G401 (cell line): ENCODE results near the gene POLDIP3. TPM values are rescaled to one million over a fixed set of nuclear protein-coding genes. Genes with fewer than 3 reads are reported as not detected.
"Not testable (repeated sequence)": the region's sequence is repeated elsewhere in the genome, so short reads cannot be mapped to it uniquely, and the experiment has no call there.

Experiments used
- DNase-seq: peaks from one replicate; pipeline ENCODE4 v3.0.0-alpha.2; 2015; ENCODE audit warnings: low spot score
- in situ Hi-C: cut with HindIII; loops from 2 replicates; pipeline ENCODE4 v1.10.0; 2016; ENCODE audit warnings: low sequenced_read_pairs, mixed read lengths
- total RNA-seq: library from RNA; depleted of rRNA; stranded (reverse); fragments of >200 nt; shearing (Covaris generic); gene quantifications from 2 replicates; pipeline ENCODE4 v1.2.3, GENCODE V29; 2014

Gene POLDIP3
- total RNA-seq, 1 experiment from 2014 or later, result 14.7 TPM

DNA sequence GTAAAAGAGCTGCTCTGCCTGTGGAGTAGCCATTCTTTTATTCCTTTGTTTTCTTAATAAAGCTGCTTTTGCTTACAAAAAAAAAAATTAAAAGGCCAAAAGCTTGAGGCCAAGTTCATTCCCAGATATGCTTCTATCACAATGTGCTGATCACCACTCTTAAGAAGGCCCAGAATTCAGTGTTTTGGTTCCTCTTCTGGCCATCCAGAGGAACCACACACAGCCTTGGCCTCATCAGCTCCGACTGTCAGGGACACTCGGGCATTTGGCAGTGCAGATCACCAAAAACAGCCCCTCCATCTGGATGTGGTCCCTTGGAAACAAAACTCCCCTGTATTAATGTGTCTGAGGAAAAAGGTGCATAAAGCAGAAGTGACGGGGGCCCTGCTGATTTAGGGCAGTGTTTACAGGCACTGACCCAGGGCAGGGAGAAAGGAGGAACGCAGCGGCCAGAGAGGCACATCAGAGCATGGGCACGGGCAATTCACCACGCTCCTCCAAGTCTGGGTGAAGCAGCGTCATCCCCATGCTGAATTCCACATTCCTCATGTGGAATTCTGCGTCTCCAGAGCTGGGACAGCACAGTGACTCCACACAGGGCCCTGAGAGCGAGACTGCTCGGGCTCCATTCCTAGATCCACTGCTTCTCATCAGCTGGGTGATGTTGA is 17.7 kb downstream of the POLDIP3 start:
- DNase-seq, result no peak
- in situ Hi-C loops, result no loop called here

DNA sequence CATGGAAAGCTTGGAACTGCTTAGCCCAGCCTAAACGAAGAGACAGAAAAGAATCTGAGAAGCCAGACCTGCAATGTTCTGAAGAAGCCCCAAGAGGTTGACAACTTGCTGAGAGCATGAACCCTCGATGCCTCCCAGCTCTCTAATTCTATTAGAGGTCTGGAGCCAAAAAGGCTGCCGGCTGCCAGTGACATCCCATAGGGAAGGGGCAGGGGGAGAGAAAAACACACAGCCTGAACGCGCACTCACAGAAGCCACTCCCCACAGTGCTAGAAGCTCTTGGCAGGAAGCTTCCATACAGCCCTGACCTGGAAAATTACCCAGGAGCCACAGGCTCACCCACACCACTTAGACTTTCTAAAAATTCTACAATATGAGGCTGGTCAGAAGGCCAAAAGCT is 18.3 kb downstream of the POLDIP3 start:
- DNase-seq, result peak; percentile 57
- in situ Hi-C loops, result no loop called here

DNA sequence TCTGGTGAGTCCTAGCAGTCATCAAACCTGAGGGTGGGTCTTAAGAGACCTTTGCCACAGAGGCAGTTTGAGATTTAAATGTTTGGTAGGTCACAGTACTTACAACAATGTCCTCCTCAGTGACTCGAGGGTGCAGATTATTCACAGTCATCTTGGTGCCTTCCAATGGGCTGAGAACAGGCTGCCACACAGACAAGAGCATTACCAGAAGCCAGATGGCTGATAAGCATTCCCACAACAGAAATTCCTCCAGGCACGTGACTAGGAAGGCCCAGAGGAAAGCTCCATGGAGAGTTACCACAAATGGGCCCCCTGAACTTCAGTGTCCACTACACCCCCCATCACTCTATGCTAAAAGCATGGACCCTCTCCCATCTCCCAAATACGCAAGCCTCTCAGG is 19.2 kb downstream of the POLDIP3 start:
- in situ Hi-C loops, result no loop called here
- no peak for DNase-seq

DNA sequence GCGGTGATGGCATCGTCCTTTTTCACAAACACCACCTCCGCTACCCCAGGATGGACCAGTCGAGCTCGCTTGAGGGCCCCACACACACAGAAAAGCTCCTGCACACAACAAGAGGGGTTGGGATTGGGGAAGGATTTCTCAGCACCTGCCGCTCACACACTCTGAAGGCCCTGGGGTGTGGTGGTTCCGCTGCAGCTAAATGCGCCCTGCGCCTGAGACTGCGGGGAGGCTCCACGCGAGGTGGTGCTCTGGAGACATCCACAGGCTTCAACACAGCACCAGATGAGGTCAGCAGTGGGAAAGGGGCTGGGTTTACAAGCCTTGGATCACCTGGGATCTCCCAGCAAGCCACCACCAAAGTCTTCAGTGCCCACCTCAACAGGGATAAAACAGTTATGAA is 22.7 kb downstream of the POLDIP3 start:
- no peak for DNase-seq
- in situ Hi-C loops, result no loop called here

DNA sequence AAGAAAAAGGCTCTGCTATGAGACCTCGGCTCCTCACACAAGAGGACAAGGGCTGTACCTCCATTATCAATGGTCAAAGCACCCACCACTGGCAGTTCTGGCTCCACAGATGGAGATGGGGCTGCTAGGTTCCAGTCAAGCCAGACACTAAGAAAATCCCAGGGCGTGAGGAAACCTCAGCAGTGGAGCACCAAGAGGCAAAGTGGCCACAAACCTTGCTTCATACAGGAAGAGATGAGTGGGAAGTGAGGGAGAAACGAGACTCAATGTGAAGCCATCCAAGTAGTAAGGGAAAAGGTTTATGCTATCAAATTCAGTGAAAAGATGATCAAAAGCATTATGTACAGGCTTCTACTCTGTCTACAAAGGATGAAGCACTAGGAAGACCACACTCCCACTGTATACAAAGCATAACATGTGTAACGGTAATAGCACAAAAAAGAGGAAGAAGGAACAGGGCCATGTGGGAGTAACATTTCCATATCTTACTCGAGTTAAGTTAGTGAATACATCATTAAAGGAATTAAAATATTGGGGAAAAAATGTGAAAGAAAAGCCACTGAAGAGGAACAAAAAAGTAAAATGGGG is 27.0 kb downstream of the POLDIP3 start:
- in situ Hi-C loops, result no loop called here
- no peak for DNase-seq

DNA sequence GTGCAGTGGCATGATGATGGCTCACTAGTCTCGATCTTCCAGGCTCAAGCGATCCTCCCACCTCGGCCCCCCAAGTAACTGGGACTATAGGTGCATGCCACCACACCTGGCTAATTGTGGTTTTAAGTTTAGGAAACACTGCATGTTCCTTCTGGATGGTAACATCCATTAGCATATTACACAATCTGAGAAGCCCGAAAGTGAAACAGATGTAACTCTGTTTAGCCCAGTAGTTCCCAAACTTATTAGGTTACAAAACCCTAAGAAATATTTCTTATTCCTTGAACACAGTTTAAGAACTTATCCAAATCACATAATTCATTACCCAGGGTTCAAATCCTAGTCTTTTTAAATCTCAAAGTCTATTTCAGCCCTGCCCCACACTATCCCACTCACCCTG is 28.3 kb downstream of the POLDIP3 start:
- no peak for DNase-seq
- in situ Hi-C loops, result no loop called here

DNA sequence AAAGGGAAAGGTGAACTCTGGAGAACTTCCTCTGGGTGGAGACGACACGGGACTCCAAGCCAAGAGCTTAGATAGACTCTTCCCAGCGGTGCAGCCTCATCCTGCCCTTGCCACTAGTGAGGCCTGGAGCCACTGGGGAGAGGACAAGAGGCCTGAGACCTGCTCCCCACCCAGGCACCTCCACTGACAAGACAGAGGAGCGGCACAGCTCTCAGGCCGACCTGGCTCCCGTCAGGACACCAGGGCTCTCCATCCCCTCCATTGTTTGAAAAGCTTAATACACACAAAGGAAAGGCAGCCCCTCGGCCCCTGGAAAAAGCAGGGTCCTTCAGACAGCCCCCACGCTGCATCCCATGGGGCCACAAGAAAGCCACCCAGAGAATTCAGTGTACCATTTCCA is 29.6 kb downstream of the POLDIP3 start:
- DNase-seq, result no peak
- in situ Hi-C loops, result no loop called here

DNA sequence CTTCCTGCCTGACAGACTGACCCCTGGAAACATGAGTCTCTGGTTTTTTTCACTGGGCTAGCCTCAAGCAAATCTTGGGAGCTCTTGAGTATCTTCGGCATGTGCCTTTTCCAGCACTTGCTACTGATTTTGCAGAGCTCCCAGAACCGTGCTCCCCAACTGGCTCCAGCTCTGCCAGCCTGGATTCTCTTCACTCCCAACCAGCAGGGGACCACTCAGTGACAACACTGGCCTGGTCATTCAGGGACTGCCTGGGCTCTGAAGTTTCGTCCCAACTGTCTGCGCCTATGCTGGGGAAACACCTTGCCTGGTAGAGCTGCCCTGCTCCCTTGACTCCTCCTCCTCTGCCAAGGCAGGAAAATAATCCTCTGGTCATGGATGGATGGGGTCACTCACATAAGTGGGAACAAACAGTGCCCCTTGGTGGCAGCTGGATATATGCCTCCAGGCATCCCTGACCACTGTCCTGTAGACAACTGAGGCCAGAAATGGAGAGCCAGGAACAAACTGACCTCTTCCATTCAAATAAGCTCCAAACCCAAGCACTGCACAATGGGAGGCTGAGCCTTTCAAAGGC is 30.2 kb downstream of the POLDIP3 start:
- in situ Hi-C loops, result no loop called here
- DNase-seq, result no peak

DNA sequence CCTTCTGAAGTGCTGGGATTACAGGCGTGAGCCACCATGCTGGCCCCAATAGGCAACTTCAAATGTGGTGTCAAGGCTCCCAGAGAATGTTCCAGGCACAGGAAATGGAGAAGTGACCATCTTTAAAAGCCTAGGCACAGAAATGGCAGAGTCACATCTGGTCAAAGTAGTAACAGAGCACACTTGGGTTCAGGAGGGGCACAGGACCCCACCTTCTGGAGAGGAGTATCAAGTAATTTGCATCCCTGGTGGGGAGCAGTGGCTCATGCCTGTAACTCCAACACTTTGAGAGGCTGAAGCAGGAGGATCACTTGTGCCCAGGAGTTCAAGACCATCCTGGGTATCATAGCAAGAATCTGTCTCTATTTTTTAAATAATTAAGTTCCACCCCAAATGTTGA is 31.7 kb downstream of the POLDIP3 start:
- in situ Hi-C loops, result no loop called here
- DNase-seq, result no peak

DNA sequence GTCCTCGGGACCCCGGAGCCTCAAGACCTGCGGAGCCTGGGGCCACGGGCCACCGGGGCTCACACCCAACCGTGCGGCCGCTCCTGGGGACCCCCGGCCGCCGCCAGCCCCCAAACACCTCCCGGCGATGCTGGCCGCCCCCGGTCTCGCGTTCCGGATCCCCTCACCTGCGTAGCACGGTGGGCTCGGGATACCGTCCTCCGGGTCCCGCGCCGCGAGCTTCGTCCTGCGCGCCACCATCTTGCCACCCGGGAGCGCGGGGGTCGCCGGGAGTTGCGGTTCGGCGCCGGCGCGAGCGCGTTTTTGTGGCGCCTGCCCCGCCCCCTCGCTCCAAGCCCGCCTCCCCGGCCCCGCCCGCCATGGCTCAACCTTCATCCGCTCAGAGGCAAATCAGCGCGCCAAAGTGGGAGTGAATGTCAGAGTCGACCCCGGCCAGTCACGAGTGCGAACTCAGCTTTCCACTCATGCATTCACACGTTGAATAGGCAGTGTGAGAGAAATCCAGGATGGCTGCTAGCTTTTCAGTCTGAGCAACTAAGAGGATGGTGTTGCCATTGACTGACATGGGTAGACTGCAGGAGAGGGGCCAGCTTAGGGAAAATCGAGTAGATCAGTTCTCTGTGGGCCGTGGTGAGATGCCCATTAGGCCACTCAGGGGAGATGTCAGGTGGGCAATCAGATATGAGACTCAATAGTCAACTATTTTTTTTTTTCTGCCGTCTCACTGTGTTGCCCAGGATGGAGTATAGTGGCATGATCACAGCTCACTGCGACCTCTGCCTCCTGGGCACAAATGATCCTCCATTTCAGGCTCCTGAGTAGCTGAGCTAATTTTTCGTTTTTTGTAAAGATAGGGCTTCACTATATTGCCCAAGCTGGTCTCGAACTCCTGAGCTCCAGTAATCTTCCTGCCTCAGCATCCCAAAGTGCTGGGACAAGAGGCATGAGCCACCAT is 32.6 kb downstream of the POLDIP3 start:
- DNase-seq, result peak; percentile 70
- in situ Hi-C loops, result no loop called here

DNA sequence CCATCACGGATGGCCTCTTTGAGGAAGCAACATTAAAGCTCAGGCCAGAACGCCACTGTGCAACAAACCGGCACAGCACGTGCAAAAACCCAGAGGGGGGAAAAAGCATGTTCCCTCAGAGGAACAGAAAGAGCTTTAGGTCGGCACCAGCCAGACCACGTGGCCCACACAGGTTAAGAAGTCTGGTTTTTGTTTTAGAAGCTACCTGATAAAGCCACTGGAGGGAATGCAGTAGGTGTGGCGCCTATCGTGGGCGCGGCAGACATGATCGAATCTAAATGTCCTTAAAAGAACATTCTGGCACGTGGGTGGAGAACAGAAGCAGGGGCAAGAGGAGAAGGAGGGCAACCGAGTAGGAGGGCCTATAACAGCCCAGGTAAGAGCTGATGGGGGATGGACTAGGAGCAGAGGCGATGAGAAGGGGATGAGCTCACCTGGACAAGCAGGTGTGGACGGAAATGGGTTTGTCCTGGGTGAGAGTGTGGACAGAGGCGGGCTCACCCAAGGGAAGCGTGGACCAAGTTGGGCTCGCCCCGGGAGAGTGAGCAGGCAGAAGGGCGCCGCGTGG is 33.4 kb downstream of the POLDIP3 start:
- in situ Hi-C loops, DNase-seq: not testable (repeated sequence)

DNA sequence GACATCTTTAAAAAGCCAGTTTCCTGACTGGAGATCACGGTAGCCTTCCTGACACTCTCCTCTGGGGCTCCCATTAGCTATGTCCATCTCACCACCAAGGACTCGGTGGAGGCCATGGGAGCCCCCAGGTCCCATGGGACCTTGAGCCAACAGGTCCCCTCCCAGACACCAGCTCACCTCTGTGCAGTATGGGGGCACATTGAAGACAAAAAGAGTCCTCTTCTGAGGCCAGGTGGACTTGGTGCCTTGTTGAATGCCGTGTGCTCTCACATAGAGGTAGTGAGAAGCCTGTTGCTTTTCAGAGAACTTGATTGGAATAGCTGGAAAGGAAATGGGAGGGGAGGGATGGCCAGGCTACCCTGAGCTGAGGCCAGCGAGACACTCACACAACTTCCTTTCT is 34.6 kb downstream of the POLDIP3 start:
- DNase-seq, in situ Hi-C loops: not testable (repeated sequence)

DNA sequence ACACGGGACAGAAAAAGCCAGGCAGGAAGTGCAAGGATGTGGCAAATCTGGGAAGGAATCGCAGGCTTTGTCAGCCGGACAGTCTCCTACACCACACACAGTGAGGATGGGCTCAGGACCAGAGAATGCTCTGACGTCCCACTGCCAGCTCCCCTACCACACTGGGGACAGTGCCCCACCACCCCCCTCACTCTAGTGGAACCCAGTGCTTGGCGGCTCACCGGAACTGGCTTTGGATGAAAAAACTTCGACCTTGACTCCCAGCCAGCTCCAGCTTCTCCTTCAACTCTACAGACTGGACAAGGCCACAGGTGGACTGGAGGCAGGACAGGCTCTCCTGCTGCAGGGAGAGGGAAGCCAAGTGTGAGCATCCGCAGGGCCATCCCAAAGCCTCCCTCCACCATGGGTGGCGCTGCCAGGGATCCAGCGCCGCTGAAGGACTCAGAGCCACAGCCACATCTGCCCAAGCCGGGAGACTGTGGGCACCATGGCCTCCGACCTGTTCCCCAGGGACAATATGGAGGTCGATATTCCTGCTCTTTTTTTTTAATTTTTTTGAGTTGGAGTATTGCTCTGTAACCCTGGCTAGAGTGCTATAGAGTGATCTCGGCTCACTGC is 37.0 kb downstream of the POLDIP3 start:
- in situ Hi-C loops, result no loop called here
- no peak for DNase-seq

DNA sequence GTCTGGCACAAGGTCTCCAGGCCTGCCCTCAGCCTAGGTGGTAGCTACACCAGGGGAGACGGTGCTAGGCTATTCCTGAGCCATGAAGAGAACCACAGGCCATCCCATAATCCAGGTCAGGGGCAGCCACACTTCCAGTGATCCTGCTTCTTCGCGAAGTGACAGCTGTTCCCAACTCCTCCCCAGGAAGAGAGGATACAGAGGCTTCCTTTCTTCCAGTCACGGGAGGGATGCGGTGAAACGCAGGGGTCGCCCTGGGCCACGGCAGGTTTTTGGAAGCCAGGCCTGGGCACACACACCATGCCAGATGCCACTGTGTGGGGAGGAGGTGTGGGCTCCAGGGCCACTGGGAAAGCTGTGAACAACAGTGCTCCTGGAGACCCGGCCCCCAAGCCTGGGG is 37.5 kb downstream of the POLDIP3 start:
- DNase-seq, in situ Hi-C loops: not testable (repeated sequence)

DNA sequence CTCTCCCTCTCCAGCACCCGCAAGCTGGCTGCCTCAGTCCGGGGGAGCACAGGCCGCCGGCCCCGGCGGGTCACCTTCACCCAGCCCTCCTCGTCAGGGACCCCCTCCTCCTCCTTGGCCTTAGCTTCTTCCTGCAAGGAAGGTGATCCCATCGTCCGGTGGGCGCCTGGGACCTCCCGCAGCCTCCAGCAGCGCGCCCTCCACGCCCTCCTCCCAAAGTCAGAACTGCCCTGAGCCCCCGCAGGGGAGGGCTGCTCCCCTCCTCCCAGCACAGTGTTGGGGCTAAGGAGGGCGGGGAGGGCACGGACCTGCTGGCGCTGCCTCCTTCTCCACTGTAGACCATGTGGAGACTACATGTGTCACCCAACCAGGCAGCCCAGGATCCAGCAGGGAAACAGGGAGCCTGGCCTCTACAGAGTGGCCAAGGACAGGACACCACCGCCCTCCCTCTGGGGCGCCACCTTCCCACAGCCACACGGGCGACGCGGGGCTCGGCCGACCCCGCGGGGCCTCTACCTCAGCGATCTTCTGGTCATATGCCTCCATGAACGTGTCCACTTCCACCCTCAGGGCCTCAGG is 38.6 kb downstream of the POLDIP3 start:
- DNase-seq, in situ Hi-C loops: not testable (repeated sequence)

DNA sequence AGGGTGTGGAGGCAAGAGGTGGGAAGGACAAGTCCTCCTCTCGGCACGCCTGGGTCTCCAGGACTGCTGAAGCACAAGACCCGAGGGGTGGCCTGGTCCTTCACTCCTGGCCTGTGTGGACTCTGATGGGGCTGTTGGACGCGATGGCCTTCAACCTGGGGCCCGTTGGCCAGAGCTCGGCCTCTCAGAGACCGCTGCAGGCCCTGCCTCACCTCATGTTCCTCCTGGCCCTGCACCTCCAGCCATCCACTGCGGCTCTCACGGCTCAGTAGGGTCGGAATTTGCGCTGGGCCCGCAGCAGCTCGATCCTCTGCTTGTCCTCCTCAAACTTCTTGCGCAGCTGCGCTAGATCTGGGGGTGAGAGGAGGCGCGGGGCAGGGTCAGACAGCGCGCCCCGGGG is 40.2 kb downstream of the POLDIP3 start:
- in situ Hi-C loops, DNase-seq: not testable (repeated sequence)

DNA sequence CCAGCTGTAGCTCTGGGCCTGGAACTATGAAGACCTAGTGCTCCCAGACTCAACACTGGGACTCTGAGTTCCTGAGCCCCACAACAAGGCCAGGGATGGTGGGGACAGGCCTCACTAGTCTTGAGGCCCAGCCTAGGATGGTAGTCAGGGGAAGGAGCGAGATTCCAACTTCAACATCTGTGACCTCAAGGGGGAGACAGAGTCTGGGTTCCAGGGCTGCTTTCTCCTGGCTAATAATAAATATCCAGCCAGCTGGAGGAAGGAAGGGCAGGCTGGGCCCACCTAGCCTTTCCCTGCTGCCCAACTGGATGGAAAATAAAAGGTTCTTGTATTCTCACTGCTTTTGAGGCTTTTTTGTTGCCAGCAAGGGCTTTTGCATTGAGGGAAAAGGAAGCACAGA is 40.6 kb downstream of the POLDIP3 start:
- DNase-seq, in situ Hi-C loops: not testable (repeated sequence)

DNA sequence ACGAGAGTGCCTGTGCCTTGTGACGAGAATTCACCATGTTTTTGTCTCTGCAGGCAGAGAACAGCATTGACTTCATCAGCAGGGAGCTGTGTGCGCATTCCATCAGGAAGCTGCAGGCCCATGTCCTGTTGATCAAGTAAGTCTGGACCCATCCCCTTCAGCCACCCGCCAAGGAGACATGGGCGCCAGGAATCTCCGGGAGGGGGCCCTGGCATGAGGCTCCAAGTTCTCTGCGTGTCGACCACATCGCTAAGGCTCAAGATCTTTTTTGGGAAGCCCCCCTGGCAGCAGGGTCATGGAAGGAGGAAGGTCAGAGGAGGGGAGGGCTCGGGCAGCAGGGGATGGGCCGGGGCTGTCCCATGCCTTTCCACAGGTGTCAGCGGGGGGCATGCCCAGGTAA is 43.6 kb downstream of the POLDIP3 start:
- DNase-seq, in situ Hi-C loops: not testable (repeated sequence)

DNA sequence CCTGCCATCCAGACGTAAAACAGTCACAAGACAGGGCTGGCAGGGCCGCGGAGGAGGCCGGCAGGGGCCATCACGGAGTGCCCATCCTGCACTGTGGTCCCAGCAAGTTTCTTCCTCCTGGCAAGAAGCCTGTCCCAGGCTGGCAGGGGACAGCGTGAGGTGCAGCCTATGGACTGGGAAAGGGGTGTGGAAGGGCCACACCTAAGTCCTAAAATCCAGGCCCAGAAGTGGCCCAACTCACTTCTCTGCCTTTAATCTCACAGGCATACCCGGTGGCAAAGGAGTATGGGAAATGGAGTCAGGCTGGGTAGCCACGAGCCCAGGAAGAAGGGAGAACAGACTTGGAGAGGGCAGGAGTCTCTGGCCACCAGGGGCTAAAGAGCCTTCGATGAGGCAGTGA is 44.1 kb downstream of the POLDIP3 start:
- DNase-seq, in situ Hi-C loops: not testable (repeated sequence)
